ENCODE data around the gene C2orf72. TPM values are rescaled to one million over a fixed set of nuclear protein-coding genes. Genes with fewer than 3 reads are reported as not detected.

The C2orf72 gene
- total and polyA plus RNA-seq, 2 of the 13 experiments (the other 11 are each of a cell fraction or from before 2014, with no cell fraction given), result 147 to 203 TPM

DNA sequence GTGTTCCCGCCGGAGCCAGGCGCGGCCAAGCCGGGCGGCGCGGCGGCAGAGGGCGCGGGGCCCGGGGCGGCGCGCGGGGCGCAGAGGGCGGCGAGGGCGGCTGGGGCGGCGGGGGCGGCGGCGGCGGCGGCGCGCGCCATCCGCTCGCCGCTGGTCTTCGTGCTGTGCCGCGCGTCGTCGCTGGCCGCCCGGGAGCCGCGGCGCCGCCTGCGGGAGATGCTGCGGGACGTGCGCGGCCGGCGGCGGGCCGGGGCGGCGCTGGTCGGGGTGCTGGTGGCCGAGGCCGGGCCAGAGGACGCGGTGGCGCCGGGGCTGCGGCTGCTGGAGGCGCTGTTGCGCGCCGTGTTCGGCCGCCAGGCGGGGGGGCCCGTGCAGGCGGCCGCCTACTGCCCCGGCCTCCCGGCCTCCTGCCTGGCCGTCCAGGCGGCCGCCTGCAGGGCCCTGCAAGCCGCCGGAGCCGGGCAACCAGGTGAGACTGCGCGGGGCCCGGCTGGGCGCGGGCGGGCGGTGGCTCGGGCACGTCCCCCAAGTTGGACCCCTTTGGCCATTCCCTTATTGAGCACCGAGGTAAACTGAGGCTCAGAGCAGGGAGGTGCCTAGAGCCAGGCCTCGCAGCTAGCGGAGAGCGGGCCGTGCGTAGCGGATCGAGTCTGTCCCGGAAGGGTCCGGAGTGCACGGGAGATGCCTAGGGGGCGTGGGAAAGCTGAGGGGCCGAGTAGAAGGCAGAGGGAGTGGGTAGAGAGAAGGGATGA, 584 bp downstream of the C2orf72 start (continued):
- TF ChIP-seq STAG1 (CRISPR knock-in tag; IDR thresholded peaks at IDR 0.05) (peak; percentile 8; the same call in 1 of the 2 replicates), ZNF431 (CRISPR knock-in tag; IDR thresholded peaks at IDR 0.05; ENCODE audit: borderline replicate concordance, low read depth) (no peak), GABPA (IDR thresholded peaks at IDR 0.05; ENCODE audit: low read depth, low read length) (no peak), GABPA (CRISPR knock-in tag; IDR thresholded peaks at IDR 0.05; ENCODE audit: low read depth) (no peak), NR1H2 (CRISPR knock-in tag; IDR thresholded peaks at IDR 0.05; ENCODE audit: borderline replicate concordance, low read depth) (no peak), ZNF652 (CRISPR knock-in tag; IDR thresholded peaks at IDR 0.05; ENCODE audit: borderline replicate concordance, low read depth) (no peak), ZSCAN30 (CRISPR knock-in tag; IDR thresholded peaks at IDR 0.05) (no peak), TCF7 (IDR thresholded peaks at IDR 0.05; ENCODE audit: low read depth) (no peak), ZMAT3 (CRISPR knock-in tag; conservative IDR thresholded peaks at IDR 0.05) (no peak), ELF1 (CRISPR knock-in tag; IDR thresholded peaks at IDR 0.05) (0 out of 2 replicates have a peak, but pooled peaks have one; percentile 6), ZNF720 (CRISPR knock-in tag; IDR thresholded peaks at IDR 0.05) (no peak), ZSCAN21 (CRISPR knock-in tag; IDR thresholded peaks at IDR 0.05; ENCODE audit: borderline replicate concordance) (peak; percentile 62; the same call in 1 of the 2 replicates), CC2D1A (CRISPR knock-in tag; IDR thresholded peaks at IDR 0.05) (no peak), ATAD3A (CRISPR knock-in tag; IDR thresholded peaks at IDR 0.05) (no peak), NR2F1 (CRISPR knock-in tag; IDR thresholded peaks at IDR 0.05) (no peak), AKAP8 (CRISPR knock-in tag; IDR thresholded peaks at IDR 0.05) (peak; percentile 39; the same call in 1 of the 2 replicates), FOXA3 (CRISPR knock-in tag; IDR thresholded peaks at IDR 0.05) (no peak)
- TF ChIP-seq, protein P1, sequence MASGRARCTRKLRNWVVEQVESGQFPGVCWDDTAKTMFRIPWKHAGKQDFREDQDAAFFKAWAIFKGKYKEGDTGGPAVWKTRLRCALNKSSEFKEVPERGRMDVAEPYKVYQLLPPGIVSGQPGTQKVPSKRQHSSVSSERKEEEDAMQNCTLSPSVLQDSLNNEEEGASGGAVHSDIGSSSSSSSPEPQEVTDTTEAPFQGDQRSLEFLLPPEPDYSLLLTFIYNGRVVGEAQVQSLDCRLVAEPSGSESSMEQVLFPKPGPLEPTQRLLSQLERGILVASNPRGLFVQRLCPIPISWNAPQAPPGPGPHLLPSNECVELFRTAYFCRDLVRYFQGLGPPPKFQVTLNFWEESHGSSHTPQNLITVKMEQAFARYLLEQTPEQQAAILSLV (CRISPR knock-in tag; IDR thresholded peaks at IDR 0.05; ENCODE audit: borderline replicate concordance), result 0 out of 2 replicates have a peak, but pooled peaks have one; percentile 59
- TF ChIP-seq, protein P2, sequence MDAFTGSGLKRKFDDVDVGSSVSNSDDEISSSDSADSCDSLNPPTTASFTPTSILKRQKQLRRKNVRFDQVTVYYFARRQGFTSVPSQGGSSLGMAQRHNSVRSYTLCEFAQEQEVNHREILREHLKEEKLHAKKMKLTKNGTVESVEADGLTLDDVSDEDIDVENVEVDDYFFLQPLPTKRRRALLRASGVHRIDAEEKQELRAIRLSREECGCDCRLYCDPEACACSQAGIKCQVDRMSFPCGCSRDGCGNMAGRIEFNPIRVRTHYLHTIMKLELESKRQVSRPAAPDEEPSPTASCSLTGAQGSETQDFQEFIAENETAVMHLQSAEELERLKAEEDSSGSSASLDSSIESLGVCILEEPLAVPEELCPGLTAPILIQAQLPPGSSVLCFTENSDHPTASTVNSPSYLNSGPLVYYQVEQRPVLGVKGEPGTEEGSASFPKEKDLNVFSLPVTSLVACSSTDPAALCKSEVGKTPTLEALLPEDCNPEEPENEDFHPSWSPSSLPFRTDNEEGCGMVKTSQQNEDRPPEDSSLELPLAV (CRISPR knock-in tag; conservative IDR thresholded peaks at IDR 0.05; ENCODE audit: low read depth), result no peak
- TF ChIP-seq, protein P3, sequence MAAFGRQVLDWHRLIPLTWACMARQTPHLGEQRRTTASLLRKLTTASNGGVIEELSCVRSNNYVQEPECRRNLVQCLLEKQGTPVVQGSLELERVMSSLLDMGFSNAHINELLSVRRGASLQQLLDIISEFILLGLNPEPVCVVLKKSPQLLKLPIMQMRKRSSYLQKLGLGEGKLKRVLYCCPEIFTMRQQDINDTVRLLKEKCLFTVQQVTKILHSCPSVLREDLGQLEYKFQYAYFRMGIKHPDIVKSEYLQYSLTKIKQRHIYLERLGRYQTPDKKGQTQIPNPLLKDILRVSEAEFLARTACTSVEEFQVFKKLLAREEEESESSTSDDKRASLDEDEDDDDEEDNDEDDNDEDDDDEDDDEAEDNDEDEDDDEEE (CRISPR knock-in tag; IDR thresholded peaks at IDR 0.05), result no peak
- TF ChIP-seq, protein P4, sequence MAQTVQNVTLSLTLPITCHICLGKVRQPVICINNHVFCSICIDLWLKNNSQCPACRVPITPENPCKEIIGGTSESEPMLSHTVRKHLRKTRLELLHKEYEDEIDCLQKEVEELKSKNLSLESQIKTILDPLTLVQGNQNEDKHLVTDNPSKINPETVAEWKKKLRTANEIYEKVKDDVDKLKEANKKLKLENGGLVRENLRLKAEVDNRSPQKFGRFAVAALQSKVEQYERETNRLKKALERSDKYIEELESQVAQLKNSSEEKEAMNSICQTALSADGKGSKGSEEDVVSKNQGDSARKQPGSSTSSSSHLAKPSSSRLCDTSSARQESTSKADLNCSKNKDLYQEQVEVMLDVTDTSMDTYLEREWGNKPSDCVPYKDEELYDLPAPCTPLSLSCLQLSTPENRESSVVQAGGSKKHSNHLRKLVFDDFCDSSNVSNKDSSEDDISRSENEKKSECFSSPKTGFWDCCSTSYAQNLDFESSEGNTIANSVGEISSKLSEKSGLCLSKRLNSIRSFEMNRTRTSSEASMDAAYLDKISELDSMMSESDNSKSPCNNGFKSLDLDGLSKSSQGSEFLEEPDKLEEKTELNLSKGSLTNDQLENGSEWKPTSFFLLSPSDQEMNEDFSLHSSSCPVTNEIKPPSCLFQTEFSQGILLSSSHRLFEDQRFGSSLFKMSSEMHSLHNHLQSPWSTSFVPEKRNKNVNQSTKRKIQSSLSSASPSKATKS (CRISPR knock-in tag; IDR thresholded peaks at IDR 0.05), result no peak
- TF ChIP-seq, protein P5, sequence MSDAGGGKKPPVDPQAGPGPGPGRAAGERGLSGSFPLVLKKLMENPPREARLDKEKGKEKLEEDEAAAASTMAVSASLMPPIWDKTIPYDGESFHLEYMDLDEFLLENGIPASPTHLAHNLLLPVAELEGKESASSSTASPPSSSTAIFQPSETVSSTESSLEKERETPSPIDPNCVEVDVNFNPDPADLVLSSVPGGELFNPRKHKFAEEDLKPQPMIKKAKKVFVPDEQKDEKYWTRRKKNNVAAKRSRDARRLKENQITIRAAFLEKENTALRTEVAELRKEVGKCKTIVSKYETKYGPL (CRISPR knock-in tag; IDR thresholded peaks at IDR 0.05), result no peak
- TF ChIP-seq, protein P6, sequence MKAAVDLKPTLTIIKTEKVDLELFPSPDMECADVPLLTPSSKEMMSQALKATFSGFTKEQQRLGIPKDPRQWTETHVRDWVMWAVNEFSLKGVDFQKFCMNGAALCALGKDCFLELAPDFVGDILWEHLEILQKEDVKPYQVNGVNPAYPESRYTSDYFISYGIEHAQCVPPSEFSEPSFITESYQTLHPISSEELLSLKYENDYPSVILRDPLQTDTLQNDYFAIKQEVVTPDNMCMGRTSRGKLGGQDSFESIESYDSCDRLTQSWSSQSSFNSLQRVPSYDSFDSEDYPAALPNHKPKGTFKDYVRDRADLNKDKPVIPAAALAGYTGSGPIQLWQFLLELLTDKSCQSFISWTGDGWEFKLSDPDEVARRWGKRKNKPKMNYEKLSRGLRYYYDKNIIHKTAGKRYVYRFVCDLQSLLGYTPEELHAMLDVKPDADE (CRISPR knock-in tag; IDR thresholded peaks at IDR 0.05), result no peak

All from HepG2 (cell line).